Measurements from ENCODE around the gene CBX6.
"Not testable (repeated sequence)": the region's sequence is repeated elsewhere in the genome, so short reads cannot be mapped to it uniquely, and the experiment has no call there.

The CBX6 gene

DNA sequence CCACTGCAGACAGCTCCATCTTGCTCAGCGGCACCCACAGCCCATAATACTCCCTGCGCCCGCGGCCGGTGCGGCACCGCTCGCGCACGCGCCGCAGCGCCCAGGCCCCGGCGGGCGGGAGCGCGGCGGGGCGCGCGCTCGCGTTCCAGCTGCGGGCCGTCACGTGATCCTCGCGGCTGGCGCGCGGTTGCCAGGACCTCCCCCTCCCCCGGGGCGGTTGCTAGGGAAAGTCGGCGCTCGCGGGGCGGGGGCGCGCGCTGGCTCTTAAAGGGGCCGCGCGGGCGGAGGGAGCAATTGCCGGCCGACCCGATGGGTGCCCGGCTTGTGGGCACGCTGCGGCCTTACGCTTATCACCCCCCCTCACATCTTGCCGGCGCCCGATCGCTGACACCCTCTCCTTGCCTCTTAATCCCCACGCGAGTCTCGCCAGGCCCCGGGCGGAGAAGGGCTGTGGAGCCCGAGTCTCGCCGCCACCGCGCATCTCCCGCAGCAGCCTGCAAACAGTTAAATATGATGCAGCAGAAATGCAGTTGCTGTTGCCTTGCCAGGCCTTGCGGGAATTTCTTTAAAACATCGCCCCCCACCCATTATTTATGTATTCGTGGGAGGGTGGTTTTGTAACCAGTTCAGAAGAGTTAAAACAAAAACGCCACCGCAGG, at the start of gene CBX6:
CBX6 (minus strand) TSS at position 45 of the 659 bp plus-strand sequence; CDS start at position 19, 26 bp downstream.
- DNase-seq, result peak; percentile 93 to 95

DNA sequence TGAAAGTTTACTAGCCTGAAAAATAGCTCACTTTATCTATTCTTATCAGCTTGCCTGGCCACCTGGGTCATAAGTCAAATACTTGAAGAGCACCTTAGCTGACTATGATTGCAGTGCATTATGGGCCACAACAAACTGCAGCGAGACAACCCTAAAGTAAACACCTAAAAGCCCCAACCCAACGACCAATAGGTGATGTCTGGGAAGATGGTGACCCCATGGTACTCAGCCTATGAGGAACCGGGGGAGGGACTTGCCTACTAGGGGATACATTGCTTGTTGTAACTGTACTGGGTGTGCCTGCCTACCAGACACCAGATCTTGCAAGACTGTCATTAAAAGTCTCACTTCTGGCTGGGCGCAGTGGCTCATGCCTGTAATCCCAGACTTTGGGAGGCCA, 49.8 kb upstream of the CBX6 start:
- no peak for DNase-seq

DNA sequence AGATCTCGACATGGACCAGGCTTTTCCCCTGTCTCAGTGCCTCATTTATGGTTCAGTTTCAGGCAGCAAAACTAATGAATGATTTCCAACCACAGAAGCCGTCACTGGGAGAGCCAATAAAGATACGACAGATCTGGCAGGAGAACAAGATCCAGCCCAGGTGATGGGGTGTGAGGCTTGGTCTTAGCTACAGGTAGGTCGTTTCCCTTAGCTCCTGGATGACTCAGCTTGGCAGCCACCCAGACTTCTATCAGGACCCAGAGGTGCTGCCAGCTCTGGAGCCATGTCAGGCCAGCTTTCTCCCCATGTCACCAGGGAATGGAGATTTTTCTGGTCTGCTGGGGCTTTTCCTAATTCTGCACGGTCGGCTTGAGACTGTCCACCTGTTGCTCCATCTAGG, 49.1 kb upstream of the CBX6 start:
- no peak for DNase-seq

DNA sequence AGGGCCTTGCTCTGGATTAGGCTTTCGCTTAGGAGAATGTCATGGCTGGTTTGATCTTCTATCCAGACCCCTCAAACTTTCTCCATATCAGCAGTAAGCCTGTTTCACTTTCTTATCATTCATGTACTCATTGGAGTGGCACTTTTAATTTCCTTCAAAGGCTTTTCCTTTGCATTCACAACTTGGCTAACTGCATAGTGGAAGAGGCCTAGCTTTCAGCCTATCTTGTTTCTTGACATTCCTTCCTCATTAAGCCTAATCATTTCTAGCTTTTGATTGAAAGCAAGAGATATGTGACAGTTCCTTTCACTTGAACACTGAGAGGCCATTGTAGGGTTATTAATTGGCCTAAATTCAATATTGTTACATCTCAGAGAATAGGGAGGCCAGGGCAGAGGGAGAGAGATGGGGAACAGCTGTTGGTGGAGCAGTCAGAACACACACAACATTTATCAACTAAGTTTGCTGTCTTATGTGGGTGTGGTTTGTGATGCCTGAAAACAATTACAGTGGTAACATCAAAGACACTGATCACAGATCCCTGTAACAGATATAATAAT, 47.7 kb upstream of the CBX6 start:
- DNase-seq, result no peak

DNA sequence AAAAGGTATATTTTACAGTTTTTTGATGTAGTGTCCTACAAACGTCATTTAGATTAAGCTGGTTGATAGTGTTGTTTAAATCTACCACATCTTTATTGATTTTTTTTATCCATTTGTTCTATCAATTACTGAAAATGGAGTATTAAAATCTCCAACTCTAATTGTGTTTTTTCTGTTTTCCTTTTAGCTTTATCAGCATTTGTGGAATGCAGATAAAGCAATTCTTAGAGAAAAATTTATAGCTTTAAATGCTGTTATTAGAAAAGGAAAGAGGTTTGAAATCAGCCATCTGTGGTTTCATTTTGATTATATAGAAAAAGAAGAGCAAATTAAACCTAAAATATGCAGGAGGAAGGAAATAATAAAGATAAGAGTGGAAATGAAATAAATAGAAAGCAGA, 39.4 kb upstream of the CBX6 start:
- DNase-seq, result no peak

DNA sequence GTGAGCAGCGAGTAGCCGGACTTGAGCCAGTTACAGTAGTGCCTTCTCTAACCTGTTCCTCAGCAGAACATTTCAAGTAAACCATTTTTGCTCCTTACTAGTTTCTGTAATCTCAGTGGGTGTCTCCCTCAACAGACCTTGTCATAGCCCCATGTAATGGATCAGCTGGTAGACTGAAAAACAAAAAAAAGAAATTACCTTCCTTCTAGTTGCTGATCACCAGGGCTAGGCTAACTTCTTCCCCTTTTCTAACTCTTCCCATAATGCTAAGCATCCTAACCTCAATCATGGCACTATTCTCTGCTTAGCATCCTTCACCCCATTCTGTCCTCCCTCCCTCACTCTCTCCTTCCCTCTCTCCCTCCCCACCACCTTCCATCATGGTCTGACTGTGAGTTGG, 35.8 kb upstream of the CBX6 start:
- no peak for DNase-seq

DNA sequence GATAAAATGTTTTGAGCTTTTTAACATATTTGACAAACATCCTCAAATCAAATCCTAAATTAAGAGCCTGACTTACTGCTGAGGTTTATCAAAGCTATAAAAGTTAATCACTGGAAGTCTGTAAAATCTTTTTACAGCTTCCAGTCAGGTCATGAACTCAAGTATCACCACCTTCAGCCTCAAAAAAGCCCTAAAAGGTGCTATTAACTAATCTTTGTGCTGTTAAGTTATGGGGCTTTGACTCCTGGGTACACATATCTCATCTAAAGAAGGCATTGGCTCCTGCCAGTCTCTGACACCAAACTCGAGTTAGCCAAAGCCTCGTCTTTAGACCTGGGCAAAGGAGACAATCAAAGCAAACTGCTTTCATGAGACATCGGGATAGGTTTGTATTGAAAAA, 34.0 kb upstream of the CBX6 start:
- no peak for DNase-seq

DNA sequence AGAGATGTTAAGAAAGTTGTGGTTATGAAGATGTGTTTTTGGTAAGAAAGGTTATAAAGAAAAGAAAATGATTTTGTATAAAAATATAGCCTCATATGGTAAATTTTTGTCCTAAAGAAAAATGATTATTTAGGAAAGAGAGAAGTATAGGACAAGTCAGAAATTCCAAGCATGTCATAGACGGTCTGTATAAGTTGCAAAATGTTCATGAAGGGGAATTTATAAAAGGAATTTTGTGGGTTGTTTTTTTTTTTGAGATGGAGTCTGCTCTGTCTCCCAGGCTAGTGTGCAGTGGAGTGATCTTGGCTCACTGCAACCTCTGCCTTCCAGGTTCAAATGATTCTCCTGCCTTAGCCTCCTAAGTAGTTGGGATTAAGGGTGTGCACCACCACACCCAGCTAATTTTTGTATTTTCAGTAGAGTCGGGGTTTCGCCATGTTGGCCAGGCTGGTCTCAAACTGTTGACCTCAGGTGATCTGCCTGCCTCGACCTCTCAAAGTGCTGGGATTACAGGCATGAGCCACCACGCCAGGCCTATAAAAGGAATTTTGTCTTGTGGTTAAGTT, 32.1 kb upstream of the CBX6 start:
- DNase-seq, result not testable (repeated sequence)

DNA sequence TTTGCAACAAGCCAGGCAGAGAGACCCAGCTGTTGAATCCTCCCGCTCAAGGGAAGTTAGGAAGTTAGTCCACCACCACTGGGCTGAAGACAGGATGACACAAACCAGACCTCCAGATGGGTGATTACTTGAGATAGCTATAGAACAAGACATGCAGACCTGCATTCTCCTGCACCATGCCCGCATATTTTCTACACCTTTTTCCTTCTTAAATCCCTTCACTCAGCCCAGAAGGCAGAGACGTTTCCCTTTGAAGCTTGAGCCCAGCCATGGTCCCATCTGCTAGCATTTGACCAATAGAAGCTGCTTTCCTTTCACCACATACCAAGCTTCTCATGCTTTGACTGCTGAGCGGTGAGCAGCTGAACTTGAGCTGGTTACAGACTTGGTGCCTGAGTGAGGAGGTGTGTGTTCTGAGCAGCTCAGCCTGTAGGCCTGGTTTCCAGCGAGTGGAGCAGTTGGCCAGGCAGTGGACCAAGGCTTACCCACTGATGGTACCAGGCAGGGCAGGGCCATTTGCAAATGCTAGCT, 29.2 kb upstream of the CBX6 start:
- DNase-seq, result no peak

DNA sequence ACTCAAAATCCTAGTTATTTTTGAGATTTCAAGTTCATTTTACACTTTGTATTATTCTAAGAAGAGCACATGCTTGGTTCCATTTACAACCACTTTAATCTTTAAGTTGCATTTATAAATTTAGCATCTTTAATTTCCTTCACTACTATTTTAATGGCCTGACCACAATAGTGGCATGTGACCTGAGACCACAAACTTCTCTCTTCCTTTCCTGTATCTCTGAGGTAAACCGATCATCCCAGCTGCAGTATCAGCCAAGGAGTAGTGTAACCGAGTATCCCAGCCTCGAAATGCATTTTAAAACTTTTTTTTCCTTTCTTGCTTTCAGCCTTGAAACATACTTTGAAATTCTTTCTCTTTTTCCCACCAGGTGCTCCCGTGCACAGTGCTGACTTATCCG, 28.7 kb upstream of the CBX6 start:
- no peak for DNase-seq

DNA sequence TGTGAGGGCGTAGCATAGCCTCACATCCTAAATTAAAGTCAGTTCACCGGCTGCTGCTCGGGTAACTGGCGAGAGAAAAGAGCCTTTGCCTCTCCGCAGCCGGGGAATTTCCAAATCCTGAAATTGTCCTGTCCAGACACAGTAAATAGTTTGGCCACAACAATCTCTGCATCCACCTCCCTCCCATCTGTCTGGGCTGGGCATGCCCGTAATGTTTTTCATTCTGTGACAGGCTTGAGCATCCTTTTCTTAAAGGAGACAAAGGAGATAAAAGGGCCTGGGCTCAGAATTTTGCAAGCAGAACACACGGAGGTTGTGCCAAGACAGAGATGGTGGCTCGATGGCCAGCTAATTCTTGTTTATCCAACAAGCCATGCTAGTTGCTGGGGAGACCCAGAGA, 19.2 kb upstream of the CBX6 start:
- no peak for DNase-seq

DNA sequence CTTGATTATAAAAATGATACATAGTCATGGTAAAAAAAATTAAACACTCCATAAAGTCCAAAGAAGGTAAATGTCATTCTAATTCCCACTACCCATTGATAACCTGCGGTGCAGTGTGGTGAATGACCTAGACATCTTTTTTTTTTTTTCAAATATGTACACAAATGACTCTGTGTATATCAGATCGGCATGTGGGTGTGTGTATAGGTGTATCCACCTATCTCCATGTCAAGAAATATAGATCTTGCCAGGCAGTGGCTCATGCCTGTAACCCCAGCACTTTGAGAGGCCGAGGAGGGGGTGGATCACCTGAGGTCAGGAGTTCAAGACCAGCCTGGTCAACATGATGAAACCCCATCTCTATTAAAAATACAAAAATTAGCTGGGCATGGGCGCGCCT, 18.4 kb upstream of the CBX6 start:
- DNase-seq, result no peak

DNA sequence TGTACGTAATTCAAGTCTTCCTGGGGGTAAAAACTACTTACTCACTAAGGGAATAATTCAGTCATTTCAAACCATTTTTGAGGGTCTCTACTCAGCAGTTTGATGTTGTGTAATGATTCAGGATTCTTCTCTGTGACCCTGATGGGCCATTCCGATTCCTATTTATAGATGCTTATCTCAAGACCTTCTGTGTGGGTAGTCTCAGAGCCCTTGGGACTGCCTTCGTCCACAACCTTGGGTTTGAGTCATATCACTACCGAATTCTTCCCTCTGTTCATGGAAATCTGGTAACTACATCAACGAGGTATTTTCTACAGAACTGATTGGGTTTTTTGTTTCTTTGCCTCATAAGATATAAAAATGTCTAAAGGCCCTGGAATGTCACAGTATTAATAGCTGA, 14.3 kb upstream of the CBX6 start:
- no peak for DNase-seq

DNA sequence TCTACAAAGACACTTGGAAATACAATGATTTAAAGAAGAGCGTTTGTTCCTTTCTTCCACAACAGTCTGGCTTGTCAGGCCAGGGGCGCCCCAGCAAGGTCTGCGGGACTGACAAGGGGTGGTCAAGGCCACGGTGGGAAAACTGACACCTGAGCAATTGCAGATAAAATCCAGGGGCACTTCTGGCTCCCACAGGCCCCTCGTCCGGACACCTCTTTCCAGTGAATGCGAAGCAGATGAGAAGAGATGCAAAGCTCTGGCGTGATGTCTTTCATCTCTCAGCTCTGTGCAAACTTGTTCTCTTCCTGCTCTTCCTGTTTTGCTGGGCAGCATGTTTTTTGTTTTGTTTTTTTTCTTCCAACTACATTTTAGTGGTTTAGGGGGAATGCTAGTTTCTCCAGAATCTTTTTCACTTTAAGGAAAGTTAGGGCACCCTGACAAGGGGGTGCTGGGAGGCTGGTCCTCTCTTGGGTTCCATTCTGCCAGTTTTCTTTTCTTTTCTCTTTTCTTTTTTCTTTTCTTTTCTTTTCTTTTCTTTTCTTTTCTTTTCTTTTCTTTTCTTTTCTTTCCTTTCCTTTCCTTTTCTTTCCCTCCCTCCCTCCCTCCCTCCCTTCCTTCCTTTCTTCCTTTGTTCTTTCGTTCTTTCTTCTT, 11.1 kb upstream of the CBX6 start:
- DNase-seq, result no peak

DNA sequence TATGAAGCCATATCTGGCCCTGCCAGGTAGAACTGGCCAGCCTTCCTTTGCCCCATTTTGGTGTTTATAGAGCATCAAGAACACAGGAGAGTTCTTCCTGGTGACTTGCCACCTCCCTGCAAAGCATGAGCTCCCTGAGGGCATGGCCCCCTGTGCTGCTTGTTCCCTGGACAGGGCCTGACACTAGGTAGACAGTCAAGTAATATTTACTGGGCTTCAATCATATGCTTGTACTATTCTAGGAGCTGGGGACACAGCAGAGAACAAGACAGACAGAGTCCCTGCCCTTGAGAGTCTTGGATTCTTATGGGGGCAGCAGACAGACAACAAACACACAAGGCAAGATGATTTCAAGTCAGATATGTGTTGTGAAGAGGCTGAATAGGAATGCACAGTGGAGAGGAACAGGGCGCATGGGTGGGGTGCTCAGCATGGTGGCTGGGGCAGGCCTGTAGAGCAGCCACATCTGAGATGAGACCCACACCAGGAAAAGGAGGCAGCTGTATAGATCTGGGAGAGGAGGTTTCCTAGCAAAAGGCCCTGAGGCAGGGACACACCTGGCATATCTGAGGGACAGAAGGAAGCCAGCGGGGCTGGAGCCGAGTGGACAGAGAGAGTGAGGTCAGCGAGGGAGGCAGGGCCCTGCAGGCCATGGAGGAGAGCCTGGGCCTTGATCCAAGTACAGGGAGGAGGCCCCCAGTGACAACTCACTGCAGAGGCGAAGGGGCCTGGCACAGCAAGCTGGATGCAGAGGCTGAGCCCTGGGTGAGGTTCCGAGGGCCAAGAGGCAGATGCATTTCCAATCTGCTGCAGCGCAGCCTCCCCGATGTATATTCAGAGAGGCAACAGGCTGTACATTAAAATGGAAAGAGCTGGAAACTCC, 10.2 kb upstream of the CBX6 start:
- DNase-seq, result no peak

DNA sequence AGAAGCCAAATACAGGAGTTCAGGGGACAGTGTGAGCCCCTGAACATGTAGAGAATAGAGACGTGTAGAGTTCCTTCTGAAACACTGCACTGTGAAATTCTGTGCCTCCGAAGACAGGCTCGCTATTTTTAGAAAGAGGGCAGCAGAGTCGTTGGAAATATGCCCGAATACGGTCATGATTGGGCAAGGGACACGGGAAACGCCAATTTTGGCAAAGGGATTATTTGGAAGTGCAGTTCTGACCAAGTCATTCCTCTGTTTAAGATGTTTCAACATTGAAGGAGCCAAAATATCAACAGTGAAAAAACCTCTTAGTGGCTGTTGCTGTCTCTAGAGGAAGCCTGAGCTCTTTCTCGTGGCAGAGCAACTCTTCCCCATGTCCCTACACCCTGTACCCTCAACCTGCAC, 9.5 kb upstream of the CBX6 start:
- no peak for DNase-seq

DNA sequence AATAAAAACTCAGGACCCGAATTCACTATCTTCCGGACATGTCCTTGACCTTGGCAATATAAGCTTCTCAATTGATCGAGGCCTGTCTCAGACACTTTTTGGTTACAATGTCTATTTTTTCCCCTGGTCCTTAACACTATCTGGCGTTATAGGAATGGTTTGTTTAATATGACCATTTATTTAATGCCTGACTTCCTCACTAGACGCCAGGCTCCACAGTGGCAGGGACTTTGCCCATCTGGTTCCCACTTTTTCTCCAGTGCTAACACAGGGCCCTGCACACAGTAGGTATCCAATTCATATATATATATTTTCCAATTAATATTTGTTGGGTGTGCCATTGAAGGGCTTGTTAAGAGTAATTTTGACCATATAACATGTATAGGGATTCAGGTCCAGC, 7.9 kb upstream of the CBX6 start:
- no peak for DNase-seq

DNA sequence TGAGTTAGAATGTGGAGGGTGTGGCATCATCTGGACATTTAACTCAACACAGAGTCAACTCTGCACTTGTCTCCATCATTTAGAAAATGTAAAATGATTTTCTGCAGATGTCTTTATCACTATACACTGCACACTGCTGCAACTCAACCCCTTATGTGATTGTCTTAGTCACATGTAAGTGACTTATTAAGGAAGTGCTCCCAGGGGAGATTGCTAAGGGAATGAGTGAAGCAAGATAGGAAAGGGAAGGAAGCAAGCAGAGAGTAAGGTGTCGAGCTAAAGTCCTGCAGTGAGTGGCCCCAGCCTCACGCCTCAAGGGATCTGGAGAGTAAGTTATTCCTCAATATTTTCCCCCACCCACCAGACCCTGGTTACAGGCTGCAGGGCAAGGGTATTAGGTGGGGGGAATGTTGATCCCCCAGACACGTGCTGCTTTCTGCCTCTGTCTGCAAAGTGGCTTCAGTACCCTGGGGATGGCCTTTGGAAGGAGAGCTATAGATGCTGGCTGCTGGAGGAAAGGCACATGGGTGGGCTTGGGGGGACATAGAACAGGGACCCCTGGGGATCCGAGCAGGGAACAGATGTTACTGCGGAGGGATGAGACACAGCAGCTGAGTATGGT, 7.2 kb upstream of the CBX6 start:
- DNase-seq, result no peak

DNA sequence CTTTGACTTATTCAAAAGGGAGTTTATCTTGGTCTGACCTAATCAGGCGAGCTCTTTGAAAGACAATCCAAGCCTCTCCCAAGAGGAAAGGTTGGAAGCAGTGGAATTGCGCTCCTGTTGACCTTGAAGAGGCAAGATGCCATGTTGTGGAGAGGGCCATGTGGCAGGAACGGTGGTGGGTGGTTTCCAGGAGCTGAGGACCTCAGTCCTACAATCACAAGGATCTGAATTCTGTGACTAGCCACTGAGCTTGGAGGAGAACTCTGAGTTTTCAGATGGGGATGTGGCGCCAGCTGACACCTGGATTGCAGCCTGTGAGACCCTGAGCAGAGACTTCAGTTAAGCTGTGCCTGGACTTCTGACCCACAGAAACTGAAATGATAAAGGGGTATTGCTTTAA, 6.0 kb upstream of the CBX6 start:
- no peak for DNase-seq

DNA sequence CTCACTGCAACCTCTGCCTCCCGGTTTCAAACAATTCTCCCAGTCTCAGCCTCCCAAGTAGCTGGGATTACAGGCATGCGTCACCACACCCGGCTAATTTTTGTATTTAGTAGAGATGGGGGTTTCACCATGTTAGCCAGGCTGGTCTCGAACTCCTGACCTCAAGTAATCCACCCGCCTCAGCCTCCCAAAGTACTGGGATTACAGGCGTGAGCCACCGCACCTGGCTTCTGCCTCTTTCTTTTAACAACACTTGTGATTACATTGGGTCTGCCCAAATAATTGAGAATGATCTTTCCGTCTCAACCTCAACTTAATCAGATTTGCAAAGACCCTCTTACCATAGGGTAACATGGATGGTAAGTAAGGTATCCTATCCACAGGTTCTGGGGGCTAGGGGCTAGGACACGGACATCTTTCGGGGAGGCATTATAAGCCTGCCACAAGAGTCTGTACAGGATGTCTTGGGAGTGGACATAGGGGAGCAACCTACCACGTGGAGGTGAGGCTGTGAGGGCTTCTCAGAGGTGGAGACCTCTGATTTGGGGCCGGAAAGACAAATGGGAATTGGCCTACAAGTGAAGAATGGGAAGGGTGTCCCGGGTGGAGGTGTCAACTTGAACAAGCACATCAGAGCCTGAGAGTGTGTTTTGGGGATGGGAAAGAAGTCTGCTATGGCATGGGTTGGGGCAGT, 2.7 kb upstream of the CBX6 start:
- no peak for DNase-seq

DNA sequence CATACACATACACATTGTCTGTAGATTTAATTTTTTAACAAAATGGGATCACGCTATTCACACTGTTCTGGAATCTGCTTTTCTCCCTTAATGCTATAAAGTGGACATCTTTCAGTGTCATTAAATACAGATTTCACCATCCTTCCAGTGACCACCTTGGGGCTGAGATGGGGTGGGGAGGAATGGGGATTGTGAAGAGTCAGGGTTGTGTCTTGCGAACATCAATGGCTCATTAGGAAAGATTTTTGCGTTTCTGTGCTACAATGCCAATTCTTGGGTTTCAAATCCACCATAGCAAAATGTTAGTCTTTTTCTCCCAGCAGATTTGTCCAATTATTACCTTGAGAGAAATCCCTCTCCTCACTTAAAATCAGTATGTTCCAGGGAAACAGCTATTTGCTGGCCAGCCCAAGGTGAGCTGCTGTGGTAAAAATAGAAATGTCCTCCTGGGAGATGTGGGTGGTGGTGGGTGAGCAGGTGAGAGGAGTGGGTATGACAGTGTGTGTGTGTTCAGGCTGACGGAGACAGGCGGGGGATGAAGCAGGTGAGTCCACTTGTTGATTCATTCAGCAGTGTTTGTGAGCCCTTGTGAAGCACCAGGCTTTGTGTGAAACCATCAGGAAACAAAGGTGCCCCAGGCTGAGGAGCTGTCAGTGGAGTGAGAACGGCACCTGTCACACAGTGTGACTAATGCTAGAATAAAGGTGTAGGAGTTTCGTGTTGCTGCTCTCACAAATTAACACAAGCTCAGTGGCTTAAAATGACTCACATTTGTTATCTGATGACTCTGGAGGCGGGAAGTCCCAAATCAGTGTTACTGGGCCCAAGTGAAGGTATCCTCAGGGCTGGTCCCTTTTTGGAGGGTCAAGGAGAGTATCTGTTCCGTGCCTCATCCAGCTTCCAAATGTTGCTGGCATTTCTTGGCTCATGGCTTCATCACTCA, 1.7 kb upstream of the CBX6 start:
- peak; percentile 25 to 58 for DNase-seq

All from CD4-positive, alpha-beta T cell treated with Interleukin-4 for 1 hour (primary cell).